Measurements from ENCODE around the gene MEF2D.

GRCh38 chr1:156421062-156421938 is 79.3 kb downstream of the MEF2D start:
- TF ChIP-seq SUZ12 (IDR thresholded peaks at IDR 0.05; ENCODE audit: extremely low read depth, insufficient read depth, insufficient read length) (no peak), YY1 (IDR thresholded peaks at IDR 0.05; ENCODE audit: insufficient read depth, insufficient read length) (no peak)

All from NT2/D1 (cell line).